GM12801 (cell line): ENCODE data around the gene HOXC13.

Experiments used
- TF ChIP-seq, protein P1 (sequence below): IDR thresholded peaks from one replicate; pipeline ENCODE4 v1.5.1; 2011; ENCODE audit warnings: control low read depth; ENCODE audit not compliant: insufficient read length; ENCODE audit errors: extremely low read depth

HOXC13 gene, protein sequence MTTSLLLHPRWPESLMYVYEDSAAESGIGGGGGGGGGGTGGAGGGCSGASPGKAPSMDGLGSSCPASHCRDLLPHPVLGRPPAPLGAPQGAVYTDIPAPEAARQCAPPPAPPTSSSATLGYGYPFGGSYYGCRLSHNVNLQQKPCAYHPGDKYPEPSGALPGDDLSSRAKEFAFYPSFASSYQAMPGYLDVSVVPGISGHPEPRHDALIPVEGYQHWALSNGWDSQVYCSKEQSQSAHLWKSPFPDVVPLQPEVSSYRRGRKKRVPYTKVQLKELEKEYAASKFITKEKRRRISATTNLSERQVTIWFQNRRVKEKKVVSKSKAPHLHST

DNA sequence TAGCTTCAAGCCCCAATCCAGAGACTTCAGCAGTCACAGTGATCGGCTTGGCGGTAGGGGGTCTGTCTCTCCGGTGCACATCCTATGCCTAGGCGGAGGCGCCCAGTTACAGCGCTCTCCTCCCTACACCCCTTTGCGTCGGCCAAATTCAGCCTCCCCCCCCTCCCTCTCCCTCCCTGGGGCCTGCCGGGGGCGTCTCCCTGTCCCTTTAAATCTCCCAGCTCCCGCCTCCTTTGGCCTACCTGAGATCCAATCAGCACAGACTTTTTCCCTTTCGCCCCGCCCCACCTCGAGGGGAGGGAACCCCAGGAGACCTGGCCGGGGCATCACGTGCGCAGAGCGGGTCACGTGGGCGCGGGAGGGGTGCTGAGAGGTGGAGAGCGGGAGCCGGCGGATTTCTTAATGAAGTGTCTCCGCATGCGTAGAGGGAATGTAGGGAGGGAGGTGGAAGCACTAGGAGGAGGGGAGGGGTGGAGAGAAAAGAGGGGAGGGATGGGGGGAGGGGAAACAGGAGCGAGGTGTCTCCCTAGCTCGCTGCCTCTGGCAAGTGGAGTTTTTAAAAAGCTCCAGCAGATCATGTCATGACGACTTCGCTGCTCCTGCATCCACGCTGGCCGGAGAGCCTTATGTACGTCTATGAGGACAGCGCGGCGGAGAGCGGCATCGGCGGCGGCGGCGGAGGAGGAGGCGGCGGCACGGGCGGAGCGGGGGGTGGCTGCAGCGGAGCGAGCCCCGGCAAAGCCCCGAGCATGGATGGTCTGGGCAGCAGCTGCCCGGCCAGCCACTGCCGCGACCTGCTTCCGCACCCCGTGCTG is at the start of gene HOXC13:
Gene HOXC13, plus strand, starts transcription at position 506 of the 815 bp plus-strand sequence. Its CDS starts 76 bp downstream, at position 582.
- TF ChIP-seq, protein P1, sequence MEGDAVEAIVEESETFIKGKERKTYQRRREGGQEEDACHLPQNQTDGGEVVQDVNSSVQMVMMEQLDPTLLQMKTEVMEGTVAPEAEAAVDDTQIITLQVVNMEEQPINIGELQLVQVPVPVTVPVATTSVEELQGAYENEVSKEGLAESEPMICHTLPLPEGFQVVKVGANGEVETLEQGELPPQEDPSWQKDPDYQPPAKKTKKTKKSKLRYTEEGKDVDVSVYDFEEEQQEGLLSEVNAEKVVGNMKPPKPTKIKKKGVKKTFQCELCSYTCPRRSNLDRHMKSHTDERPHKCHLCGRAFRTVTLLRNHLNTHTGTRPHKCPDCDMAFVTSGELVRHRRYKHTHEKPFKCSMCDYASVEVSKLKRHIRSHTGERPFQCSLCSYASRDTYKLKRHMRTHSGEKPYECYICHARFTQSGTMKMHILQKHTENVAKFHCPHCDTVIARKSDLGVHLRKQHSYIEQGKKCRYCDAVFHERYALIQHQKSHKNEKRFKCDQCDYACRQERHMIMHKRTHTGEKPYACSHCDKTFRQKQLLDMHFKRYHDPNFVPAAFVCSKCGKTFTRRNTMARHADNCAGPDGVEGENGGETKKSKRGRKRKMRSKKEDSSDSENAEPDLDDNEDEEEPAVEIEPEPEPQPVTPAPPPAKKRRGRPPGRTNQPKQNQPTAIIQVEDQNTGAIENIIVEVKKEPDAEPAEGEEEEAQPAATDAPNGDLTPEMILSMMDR = no peak

DNA sequence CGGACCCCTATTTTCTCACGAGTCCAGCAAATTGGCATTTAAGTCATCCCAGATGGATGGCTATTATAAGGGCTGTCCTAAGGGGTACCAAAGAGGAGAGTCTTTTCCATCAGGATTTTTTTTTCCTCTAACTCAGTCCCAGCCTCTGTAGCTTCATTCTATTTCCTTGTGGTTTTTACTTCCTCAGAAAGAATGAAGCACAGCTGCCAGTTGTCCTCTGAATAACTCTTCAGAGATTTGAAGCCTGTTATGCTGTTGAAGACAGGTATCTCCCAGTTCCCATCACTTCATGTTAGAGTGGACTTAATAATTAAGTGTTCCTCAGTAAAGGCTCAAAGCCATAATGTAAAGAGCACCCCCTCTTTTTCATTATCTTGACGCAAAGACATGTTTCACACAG is 48.5 kb upstream of the HOXC13 start:
- TF ChIP-seq, protein P1 = no peak

DNA sequence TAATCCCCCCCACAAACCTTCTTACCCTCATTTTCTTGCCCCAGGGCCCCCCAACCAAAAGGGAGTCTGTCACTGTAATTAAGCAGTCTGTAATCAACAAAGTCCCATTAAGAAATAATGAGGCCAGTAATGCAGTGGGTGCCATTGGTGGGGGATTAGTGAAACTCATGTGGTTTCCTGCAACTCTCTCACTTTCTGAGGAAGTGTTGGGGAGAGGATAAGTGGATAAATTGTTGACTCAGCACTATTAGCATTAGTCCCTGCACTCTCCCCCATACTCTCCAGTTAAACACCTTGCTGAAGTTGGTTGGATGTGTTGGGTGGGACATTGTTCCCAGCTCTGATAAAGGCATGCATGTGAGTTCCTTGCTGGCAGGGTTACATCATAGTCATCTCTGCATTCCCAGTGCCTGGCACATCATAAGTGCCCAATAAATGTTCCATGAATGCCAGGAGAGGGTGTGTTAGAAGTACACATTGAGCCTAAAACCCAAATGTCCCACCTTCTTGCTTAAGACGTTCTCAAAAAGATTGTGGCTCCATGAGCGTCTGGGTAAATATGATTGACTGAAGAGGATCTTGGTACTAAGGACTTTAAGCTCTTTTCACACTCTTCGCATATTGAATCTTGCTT is 45.8 kb upstream of the HOXC13 start:
- TF ChIP-seq, protein P1 = no peak

- TF ChIP-seq, protein P1 = no peak
Observed at GRCh38 chr12:53899230-53899629, 39.4 kb upstream of the HOXC13 start.

GRCh38 chr12:53907103-53907502 is 31.5 kb upstream of the HOXC13 start:
- TF ChIP-seq, protein P1 = no peak

- TF ChIP-seq, protein P1 = no peak
Observed at GRCh38 chr12:53916788-53917655, 21.6 kb upstream of the HOXC13 start.
